Measurements from ENCODE around the gene KMT2E. TPM values are rescaled to one million over a fixed set of nuclear protein-coding genes. Genes with fewer than 3 reads are reported as not detected.

KMT2E gene
- total and polyA plus RNA-seq, 2 donors (not counting 3 experiments of a cell fraction or from before 2014, with no cell fraction given), result 19.0 to 74.8 TPM

GRCh38 chr7:105086850-105087249 lies 72.8 kb downstream of the KMT2E start:
- POLR2A ChIA-PET, result no interaction called here
- FAIRE-seq (no peak), DNase-seq (ENCODE audit: low read depth, low spot score) (no peak)
- no peaks in the 10 kb centered on the region for H3K9me1 ChIP-seq (replicated peaks; ENCODE audit: control insufficient read depth, extremely low read depth, insufficient read depth, low read length)
- no TSS peak for BruUV-seq (replicated peaks)
- peaks cover 7 to 10% of the 10 kb centered on the region in 2 experiments for H3K36me3 ChIP-seq (ENCODE audit: control insufficient read depth in 2 of 2, extremely low read depth in 1 of 2, insufficient read depth in 2 of 2, low read length in 2 of 2)
- no peaks in the 10 kb centered on the region for H4K20me1 ChIP-seq (replicated peaks; ENCODE audit: control insufficient read depth, extremely low read depth, insufficient read depth, low read length)
- no peak overlapping the region for H3K9ac ChIP-seq (replicated peaks; ENCODE audit: extremely low read depth, insufficient read depth, low read length)
- no peaks in the 10 kb centered on the region for H3K27me3 ChIP-seq (ENCODE audit: control insufficient read depth in 2 of 2, insufficient read depth in 2 of 2, low read length in 2 of 2)
- H3K79me2 ChIP-seq (ENCODE audit: control insufficient read depth, insufficient read depth, low read length), result peaks cover 8% of the 10 kb centered on the region
- H3K4me1 ChIP-seq (ENCODE audit: control insufficient read depth, extremely low read depth, insufficient read depth, low read length), result no peaks in the 10 kb centered on the region
- no peaks in the 10 kb centered on the region for H3K9me3 ChIP-seq (replicated peaks; ENCODE audit: control insufficient read depth, insufficient read depth, low read length)
- CTCF ChIA-PET, result interaction anchor here (0.7 to 1.0 kb wide), 2 partner anchors 11 to 46 kb away, joined by 3 read pairs; no protein-coding TSS in a partner anchor
- no peak overlapping the region for H3K4me2 ChIP-seq (ENCODE audit: insufficient read depth, low read length)
- H3K4me3 ChIP-seq (replicated peaks in 1 of 3; ENCODE audit: insufficient read depth in 1 of 3, low read depth in 1 of 3, low read length in 3 of 3), result no peak overlapping the region
- no peak for TF ChIP-seq MYC (IDR thresholded peaks at IDR 0.05; ENCODE audit: low read depth, low read length)
- TF ChIP-seq FOS (IDR thresholded peaks at IDR 0.05; ENCODE audit: borderline replicate concordance, insufficient read depth, low read length), result no peak
- no peak for TF ChIP-seq GATA2 (IDR thresholded peaks at IDR 0.05; ENCODE audit: insufficient read depth, insufficient read length, low read depth, low read length)
- no peak for TF ChIP-seq EZH2 (IDR thresholded peaks at IDR 0.05; ENCODE audit: borderline replicate concordance, low read depth, low read length, severe bottlenecking)
- no peak for TF ChIP-seq MAX (IDR thresholded peaks at IDR 0.05; ENCODE audit: insufficient read depth, insufficient read length)
- no peak for TF ChIP-seq POLR2A (IDR thresholded peaks at IDR 0.05; ENCODE audit: low read depth, low read length)
- TF ChIP-seq JUN (IDR thresholded peaks at IDR 0.05; ENCODE audit: borderline replicate concordance, insufficient read depth, insufficient read length, low read depth), result no peak
- no peak for TF ChIP-seq POLR2AphosphoS5 (IDR thresholded peaks at IDR 0.05; ENCODE audit: insufficient read depth, low read depth, low read length)
- TF ChIP-seq CTCF (IDR thresholded peaks at IDR 0.05; ENCODE audit: extremely low read depth in 1 of 2, insufficient read depth in 1 of 2, low read depth in 1 of 2, low read length in 2 of 2), result no peak
- intact Hi-C loops (cut with micrococcal nuclease), result no loop called here
- no peak overlapping the region for H2AFZ ChIP-seq (ENCODE audit: low read depth, low read length)
- dilution Hi-C loops (cut with MboI; ENCODE audit: extremely low pct_ligation_motif_present, low sequenced_read_pairs), result no loop called here
- H3K27ac ChIP-seq (ENCODE audit: insufficient read depth, low read depth, low read length), result no peak overlapping the region

Data from endothelial cell of umbilical vein (primary cell).